WI38 (cell line): Measurements from ENCODE around the gene ATP11C.

Experiments used
- H3K4me3 ChIP-seq: 2 replicates; pipeline ENCODE4 v1.5.1; 2011; ENCODE audit warnings: low read depth, mild to moderate bottlenecking, control low read depth, low read length
- TF ChIP-seq, protein P1 (sequence below): IDR thresholded peaks from 2 replicates; pipeline ENCODE4 v1.5.1; 2012; ENCODE audit warnings: low read depth, mild to moderate bottlenecking, control low read depth, low read length

ATP11C gene

DNA sequence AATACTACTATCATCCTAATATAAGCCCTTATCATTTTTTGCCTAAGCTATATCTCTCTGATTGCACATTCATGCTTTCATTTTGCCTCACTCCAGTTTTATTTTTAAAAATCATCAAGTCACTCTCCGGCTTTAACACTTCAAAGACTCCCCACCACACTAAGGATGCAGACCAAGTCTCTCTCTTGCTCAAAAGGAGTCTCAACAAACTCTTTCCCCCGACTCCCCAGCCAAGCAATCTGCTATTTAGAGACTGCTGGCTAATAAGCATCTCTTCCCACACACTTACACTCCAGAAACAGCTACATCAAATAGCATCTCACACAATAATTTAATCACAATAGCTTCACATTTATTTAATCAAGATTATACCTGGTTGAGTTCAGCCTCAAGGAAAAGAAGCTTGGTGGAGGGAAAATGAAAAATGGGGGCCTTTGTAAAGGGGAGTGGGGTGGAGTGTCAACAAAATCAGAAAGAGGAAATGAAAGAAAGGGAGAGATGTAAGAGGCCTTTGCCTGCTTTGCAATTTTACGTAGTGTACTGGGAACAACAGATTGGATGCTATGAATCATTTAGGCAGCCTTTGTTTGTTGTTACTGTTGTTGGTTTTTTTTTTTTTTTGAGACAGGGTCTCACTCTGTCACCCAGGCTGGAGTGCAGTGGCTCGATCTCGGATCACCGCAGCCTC, 120.8 kb downstream of the ATP11C start:
- TF ChIP-seq, protein P1, sequence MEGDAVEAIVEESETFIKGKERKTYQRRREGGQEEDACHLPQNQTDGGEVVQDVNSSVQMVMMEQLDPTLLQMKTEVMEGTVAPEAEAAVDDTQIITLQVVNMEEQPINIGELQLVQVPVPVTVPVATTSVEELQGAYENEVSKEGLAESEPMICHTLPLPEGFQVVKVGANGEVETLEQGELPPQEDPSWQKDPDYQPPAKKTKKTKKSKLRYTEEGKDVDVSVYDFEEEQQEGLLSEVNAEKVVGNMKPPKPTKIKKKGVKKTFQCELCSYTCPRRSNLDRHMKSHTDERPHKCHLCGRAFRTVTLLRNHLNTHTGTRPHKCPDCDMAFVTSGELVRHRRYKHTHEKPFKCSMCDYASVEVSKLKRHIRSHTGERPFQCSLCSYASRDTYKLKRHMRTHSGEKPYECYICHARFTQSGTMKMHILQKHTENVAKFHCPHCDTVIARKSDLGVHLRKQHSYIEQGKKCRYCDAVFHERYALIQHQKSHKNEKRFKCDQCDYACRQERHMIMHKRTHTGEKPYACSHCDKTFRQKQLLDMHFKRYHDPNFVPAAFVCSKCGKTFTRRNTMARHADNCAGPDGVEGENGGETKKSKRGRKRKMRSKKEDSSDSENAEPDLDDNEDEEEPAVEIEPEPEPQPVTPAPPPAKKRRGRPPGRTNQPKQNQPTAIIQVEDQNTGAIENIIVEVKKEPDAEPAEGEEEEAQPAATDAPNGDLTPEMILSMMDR: no peak
- no peak overlapping the region for H3K4me3 ChIP-seq

DNA sequence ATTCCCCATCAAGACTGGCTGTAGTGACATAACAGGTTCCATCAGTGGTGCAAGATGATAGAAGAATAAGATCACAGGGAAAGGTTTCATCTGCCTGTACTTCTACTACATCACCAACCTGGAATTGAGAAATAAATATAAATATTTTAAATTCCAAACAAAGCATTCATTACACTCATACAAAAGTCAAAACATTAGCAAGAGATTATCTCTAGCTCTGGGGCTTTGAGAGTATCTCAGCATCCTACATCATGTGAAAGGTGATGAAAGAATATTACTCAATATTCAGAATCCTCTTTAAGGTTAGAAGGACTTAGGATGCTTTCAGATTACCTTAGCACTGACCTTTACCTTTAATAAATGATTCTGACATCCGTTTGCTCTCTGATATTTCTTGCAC, 128.4 kb downstream of the ATP11C start:
- H3K4me3 ChIP-seq: no peak overlapping the region
- TF ChIP-seq, protein P1: no peak

DNA sequence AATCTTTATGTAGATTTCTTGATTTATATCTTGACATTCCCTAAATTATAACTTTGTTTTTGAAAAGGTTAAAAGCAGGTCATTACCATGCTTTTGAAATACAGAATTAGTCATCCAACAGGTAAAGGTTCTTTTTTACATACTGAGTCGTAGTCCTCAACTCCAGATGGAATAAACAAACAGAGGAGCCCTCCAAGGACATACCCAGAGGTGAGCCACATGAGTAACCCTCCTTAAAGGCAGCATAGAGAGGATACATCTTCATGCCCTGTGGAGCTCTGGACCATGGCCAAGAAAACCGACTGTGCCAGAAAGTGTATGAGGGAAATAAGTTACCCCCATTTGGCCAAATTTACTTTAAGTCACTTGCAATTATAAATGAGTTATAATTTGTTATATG, 129.6 kb downstream of the ATP11C start:
- H3K4me3 ChIP-seq: no peak overlapping the region
- TF ChIP-seq, protein P1: no peak

DNA sequence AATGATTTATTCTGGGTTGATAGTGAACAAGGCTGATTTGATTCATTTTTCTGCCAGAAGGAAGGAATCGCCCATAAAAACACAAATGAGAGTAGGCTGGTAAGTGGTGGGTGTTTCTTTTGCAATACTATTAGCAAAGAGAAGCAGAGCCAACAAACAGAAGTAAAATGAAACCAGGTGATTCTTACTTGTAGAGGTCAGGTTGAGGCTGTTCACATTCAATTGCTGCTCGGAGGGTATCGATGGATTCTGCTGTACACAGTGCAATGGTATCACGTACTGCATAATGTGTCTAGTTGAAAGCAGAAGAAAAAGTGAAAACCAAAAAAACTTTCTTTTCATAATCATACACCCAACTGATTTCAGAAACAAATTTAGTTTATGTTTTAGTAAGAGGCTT, 130.8 kb downstream of the ATP11C start:
- H3K4me3 ChIP-seq: no peak overlapping the region
- TF ChIP-seq, protein P1: no peak

DNA sequence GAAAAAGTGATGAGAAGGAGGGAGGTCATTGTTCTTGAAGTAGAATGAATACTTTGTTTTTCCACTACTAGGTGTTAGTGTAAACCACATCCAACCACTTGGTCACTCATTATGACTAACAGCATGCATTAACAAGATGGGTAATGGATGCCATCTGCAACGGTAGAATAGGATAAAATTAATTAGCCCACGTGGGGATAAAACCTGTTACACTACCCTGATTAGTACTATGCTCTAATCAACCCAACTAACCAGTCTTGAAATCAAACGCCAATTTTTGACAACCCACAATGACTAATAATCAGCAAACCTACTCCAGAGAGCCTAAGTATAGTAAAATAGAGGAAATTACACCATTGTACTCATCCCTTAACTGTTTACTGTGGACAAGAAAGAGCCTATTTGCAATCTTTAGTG, 131.4 kb downstream of the ATP11C start:
- TF ChIP-seq, protein P1: no peak
- no peak overlapping the region for H3K4me3 ChIP-seq

DNA sequence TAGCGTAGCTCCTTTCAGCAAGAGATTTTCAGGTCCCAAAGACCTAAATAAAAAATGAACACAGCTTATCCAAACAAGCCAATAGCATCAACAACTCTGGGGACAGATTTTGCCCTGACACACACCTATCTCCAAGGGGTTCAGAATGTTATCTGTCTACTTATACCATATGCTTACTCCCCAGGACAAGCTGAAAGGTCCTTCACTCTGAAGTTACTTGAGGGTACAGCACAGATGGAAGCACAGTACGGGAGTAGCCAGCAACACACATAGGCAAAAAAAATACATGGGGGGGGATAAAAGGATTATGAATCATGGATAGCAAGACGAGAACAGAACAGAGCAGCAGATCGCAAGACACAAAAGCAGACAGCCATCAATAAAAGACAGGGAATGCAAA, 134.2 kb downstream of the ATP11C start:
- H3K4me3 ChIP-seq: no peak overlapping the region
- TF ChIP-seq, protein P1: no peak

DNA sequence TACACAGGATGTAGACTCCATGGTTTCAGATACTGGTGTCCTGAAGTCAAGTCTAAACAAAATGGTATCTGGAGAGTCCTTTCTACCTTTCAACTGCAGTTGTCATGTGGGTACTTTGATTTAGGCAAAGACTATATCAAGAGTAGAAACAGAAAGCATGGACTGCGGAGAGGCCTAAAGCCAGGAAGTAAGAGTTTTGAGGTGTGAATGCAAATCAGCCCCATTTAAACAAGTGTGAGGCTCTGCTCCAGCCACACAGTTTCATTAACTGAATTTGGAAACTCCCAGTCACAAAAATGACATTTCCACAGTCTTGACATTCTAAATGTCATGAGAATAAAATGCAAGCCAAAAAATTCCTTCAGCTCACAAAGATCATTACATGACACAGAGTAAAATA, 137.7 kb downstream of the ATP11C start:
- H3K4me3 ChIP-seq: no peak overlapping the region
- TF ChIP-seq, protein P1: no peak
